Fibroblast of villous mesenchyme (primary cell): ENCODE measurements around the gene TFF2. TPM values are rescaled to one million over a fixed set of nuclear protein-coding genes. Genes with fewer than 3 reads are reported as not detected.

Experiments
- DNase-seq: peaks from one replicate; pipeline ENCODE4 v3.0.0-alpha.2; 2010; ENCODE audit warnings: low read depth
- H3K4me3 ChIP-seq: 2 replicates; pipeline ENCODE4 v1.5.1; 2011; ENCODE audit warnings: low read depth, mild to moderate bottlenecking, low read length
- CTCF ChIP-seq: IDR thresholded peaks from 2 replicates; pipeline ENCODE4 v1.5.1; 2012; ENCODE audit warnings: low read depth, mild to moderate bottlenecking, low read length; ENCODE audit not compliant: insufficient read depth
- total RNA-seq: library from RNA; depleted of rRNA; stranded (reverse); fragments of >200 nt; gene quantifications from 2 replicates; pipeline ENCODE4 v1.2.3, GENCODE V29; 2012

The TFF2 gene
- total RNA-seq, 1 donor: not detected

- DNase-seq: no peak
- TF ChIP-seq CTCF: no peak
- H3K4me3 ChIP-seq: no peak overlapping the region
Observed at GRCh38 chr21:42346866-42347600, 3.8 kb downstream of the TFF2 start.

- DNase-seq: no peak
- no peak overlapping the region for H3K4me3 ChIP-seq
- TF ChIP-seq CTCF: no peak
Observed at GRCh38 chr21:42346441-42346840, 4.4 kb downstream of the TFF2 start.

GRCh38 chr21:42344631-42345030, 6.2 kb downstream of the TFF2 start:
- H3K4me3 ChIP-seq: no peak overlapping the region
- DNase-seq: no peak
- no peak for TF ChIP-seq CTCF

GRCh38 chr21:42343963-42344510, 6.8 kb downstream of the TFF2 start:
- no peak overlapping the region for H3K4me3 ChIP-seq
- no peak for DNase-seq
- no peak for TF ChIP-seq CTCF

GRCh38 chr21:42343556-42343955, 7.2 kb downstream of the TFF2 start:
- DNase-seq: no peak
- no peak overlapping the region for H3K4me3 ChIP-seq
- no peak for TF ChIP-seq CTCF

- H3K4me3 ChIP-seq: no peak overlapping the region
- TF ChIP-seq CTCF: no peak
- DNase-seq: no peak
Observed at GRCh38 chr21:42343101-42343500, 7.7 kb downstream of the TFF2 start.
